Measurements from ENCODE around the gene FCSK. TPM values are rescaled to one million over a fixed set of nuclear protein-coding genes. Genes with fewer than 3 reads are reported as not detected.

FCSK gene
- total and polyA plus RNA-seq, 2 of the 13 experiments (the other 11 are each of a cell fraction or from before 2014, with no cell fraction given) = 9.1 to 19.2 TPM

DNA sequence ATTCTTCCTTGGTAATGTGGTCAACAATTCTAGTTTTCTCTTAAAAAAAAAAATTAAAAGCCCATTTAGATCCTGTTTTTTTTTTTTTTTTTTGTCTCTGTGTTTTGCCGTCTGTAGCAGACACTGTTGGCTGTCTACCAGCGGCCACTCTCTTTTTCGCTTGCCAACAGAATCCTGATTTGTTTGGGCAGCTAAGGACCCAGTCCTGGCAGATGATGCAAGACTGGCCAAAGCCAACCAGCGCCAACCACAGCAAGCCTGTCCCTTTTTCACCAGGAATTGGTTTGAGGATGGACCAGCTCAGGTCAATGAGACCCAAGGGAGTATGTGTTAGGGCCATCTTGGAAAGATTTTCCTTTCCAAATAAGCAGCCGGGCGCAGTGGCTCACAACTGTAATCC is 43.7 kb upstream of the FCSK start (continued):
- TF ChIP-seq NR1H2 (CRISPR knock-in tag; IDR thresholded peaks at IDR 0.05; ENCODE audit: borderline replicate concordance, low read depth) = no peak
- no peak for TF ChIP-seq FOXJ3 (CRISPR knock-in tag; IDR thresholded peaks at IDR 0.05; ENCODE audit: borderline replicate concordance)
- TF ChIP-seq ZNF460 (CRISPR knock-in tag; IDR thresholded peaks at IDR 0.05; ENCODE audit: borderline replicate concordance) = no peak
- TF ChIP-seq ZNF33B (CRISPR knock-in tag; IDR thresholded peaks at IDR 0.05) = no peak
- no peak for TF ChIP-seq ZNF207 (IDR thresholded peaks at IDR 0.05; ENCODE audit: borderline replicate concordance)
- no peak for TF ChIP-seq ZKSCAN5 (CRISPR knock-in tag; IDR thresholded peaks at IDR 0.05)
- no peak for TF ChIP-seq ZFY (CRISPR knock-in tag; IDR thresholded peaks at IDR 0.05)
- no peak for TF ChIP-seq ZNF761 (CRISPR knock-in tag; conservative IDR thresholded peaks at IDR 0.05)
- TF ChIP-seq HHEX (CRISPR knock-in tag; IDR thresholded peaks at IDR 0.05) = no peak
- TF ChIP-seq NCOR1 (IDR thresholded peaks at IDR 0.05; ENCODE audit: borderline replicate concordance, low read length) = no peak
- TF ChIP-seq SRSF9 (IDR thresholded peaks at IDR 0.05; ENCODE audit: borderline replicate concordance, insufficient read depth, low read depth, low read length, poor library complexity, severe bottlenecking) = no peak
- TF ChIP-seq, protein P1, sequence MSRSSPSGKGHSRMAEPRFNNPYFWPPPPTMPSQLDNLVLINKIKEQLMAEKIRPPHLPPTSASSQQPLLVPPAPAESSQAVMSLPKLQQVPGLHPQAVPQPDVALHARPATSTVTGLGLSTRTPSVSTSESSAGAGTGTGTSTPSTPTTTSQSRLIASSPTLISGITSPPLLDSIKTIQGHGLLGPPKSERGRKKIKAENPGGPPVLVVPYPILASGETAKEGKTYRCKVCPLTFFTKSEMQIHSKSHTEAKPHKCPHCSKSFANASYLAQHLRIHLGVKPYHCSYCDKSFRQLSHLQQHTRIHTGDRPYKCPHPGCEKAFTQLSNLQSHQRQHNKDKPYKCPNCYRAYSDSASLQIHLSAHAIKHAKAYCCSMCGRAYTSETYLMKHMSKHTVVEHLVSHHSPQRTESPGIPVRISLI (CRISPR knock-in tag; IDR thresholded peaks at IDR 0.05; ENCODE audit: borderline replicate concordance) = no peak

DNA sequence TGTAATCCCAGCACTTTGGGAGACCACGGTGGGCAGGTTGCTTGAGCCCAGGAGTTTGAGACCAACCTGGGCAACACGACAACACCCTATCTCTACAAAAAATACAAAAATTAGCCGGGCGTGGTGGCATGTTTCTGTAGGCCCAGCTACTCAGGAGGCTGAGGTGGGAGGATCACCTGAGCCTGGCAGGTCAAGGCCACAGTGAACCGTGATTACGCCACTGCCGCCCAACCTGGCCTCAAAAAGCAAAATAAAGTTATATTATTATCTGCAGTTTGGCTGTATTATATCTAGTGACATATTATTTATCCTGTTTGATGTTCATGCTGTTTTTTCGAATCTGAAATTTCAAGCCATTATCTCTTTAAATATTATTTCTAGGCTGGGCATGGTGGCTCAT is 42.0 kb upstream of the FCSK start:
- in situ Hi-C loops (cut with HindIII; ENCODE audit: extremely low pct_ligation_motif_present, low pct_unique_long_range_greater_than_20kb) (no loop called here), intact Hi-C loops (cut with micrococcal nuclease; ENCODE audit: unreplicated experiment) (no loop called here)
- ChIA-PET POLR2A (interaction anchor here (1.2 to 3.4 kb wide), 3 partner anchors 16 to 42 kb away, joined by 4 to 15 read pairs (median 5); partner anchors contain the start of gene FCSK), CTCF (ENCODE audit: low intra/inter-chr PET ratio, low total read pairs) (no interaction called here)
- Histone ChIP-seq H4K20me1 (ENCODE audit: insufficient read depth, low read length) (no peaks in the 10 kb centered on the region), H3K27ac (ENCODE audit: extremely low read length, insufficient read depth, low read length) (peak overlapping the region; percentile 42), H3K79me2 (ENCODE audit: insufficient read depth, low read length) (peaks cover 30% of the 10 kb centered on the region), H3K4me1 (ENCODE audit: insufficient read depth, low read length) (peaks cover 21% of the 10 kb centered on the region), H3K9me3 (ENCODE audit: low read length) (no peaks in the 10 kb centered on the region), H3K9ac (ENCODE audit: insufficient read depth, low read depth, low read length) (no peak overlapping the region), H3K4me2 (ENCODE audit: low read depth, low read length) (no peak overlapping the region), H2AFZ (ENCODE audit: low read length) (no peak overlapping the region), H3K36me3 (replicated peaks in 1 of 2; ENCODE audit: control insufficient read depth in 1 of 2, insufficient read depth in 2 of 2, low read length in 2 of 2) (peaks cover 11 to 27% of the 10 kb centered on the region in 2 experiments), H3K27me3 (ENCODE audit: control insufficient read depth in 1 of 2, insufficient read depth in 2 of 2, low read length in 2 of 2) (no peaks in the 10 kb centered on the region), H3K4me3 (replicated peaks in 1 of 3; ENCODE audit: insufficient read depth in 1 of 3, low read depth in 2 of 3, low read length in 3 of 3) (no peak overlapping the region)
- no TSS peak for BruUV-seq (replicated peaks)
- DNase-seq (ENCODE audit: low spot score) (no peak), ATAC-seq (no peak), FAIRE-seq (no peak)
- 86% methylated on average over 8 of the region's 8 CpGs for WGBS (ENCODE audit: low lambda C conversion rate)
- TF ChIP-seq HOXA3 (CRISPR knock-in tag; IDR thresholded peaks at IDR 0.05) (peak; percentile 30; the same call in 1 of the 2 replicates), ZFAT (CRISPR knock-in tag; conservative IDR thresholded peaks at IDR 0.05) (no peak), TAF1 (CRISPR knock-in tag; IDR thresholded peaks at IDR 0.05) (no peak), RARA (CRISPR knock-in tag; IDR thresholded peaks at IDR 0.05) (peak; percentile 50)
- TF ChIP-seq, protein P2, sequence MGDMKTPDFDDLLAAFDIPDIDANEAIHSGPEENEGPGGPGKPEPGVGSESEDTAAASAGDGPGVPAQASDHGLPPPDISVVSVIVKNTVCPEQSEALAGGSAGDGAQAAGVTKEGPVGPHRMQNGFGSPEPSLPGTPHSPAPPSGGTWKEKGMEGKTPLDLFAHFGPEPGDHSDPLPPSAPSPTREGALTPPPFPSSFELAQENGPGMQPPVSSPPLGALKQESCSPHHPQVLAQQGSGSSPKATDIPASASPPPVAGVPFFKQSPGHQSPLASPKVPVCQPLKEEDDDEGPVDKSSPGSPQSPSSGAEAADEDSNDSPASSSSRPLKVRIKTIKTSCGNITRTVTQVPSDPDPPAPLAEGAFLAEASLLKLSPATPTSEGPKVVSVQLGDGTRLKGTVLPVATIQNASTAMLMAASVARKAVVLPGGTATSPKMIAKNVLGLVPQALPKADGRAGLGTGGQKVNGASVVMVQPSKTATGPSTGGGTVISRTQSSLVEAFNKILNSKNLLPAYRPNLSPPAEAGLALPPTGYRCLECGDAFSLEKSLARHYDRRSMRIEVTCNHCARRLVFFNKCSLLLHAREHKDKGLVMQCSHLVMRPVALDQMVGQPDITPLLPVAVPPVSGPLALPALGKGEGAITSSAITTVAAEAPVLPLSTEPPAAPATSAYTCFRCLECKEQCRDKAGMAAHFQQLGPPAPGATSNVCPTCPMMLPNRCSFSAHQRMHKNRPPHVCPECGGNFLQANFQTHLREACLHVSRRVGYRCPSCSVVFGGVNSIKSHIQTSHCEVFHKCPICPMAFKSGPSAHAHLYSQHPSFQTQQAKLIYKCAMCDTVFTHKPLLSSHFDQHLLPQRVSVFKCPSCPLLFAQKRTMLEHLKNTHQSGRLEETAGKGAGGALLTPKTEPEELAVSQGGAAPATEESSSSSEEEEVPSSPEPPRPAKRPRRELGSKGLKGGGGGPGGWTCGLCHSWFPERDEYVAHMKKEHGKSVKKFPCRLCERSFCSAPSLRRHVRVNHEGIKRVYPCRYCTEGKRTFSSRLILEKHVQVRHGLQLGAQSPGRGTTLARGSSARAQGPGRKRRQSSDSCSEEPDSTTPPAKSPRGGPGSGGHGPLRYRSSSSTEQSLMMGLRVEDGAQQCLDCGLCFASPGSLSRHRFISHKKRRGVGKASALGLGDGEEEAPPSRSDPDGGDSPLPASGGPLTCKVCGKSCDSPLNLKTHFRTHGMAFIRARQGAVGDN (CRISPR knock-in tag; IDR thresholded peaks at IDR 0.05) = 0 out of 2 replicates have a peak, but pooled peaks have one; percentile 12
- TF ChIP-seq, protein P3, sequence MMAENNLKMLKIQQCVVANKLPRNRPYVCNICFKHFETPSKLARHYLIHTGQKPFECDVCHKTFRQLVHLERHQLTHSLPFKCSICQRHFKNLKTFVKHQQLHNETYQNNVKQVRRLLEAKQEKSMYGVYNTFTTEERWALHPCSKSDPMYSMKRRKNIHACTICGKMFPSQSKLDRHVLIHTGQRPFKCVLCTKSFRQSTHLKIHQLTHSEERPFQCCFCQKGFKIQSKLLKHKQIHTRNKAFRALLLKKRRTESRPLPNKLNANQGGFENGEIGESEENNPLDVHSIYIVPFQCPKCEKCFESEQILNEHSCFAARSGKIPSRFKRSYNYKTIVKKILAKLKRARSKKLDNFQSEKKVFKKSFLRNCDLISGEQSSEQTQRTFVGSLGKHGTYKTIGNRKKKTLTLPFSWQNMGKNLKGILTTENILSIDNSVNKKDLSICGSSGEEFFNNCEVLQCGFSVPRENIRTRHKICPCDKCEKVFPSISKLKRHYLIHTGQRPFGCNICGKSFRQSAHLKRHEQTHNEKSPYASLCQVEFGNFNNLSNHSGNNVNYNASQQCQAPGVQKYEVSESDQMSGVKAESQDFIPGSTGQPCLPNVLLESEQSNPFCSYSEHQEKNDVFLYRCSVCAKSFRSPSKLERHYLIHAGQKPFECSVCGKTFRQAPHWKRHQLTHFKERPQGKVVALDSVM (CRISPR knock-in tag; IDR thresholded peaks at IDR 0.05) = peak; percentile 81

Measured in HepG2 (cell line).